ENCODE results near the gene GAS6. TPM values are rescaled to one million over a fixed set of nuclear protein-coding genes. Genes with fewer than 3 reads are reported as not detected.
A peak's percentile ranks its signal among the peaks of the same experiment; 100 is the strongest.

The GAS6 gene
- total RNA-seq, 4 donors from 2014 or later: 43.0 to 112 (median 68.5) TPM

GRCh38 chr13:113880651-113881611 lies 17.1 kb upstream of the GAS6 start:
- WGBS, 2 donors: 23 to 33% methylated on average over 5 to 7 of the region's 17 CpGs
- Histone ChIP-seq H3K36me3 (no peaks in the 10 kb centered on the region), H3K4me1 (peaks cover 22 to 46% (median 31%) of the 10 kb centered on the region in 3 donors), H3K9me3 (no peaks in the 10 kb centered on the region), H3K4me3 (no peak overlapping the region), H3K27ac (peak overlapping the region; percentile 65 to 82 (median 80)), H3K27me3 (no peaks in the 10 kb centered on the region)
- no peak for TF ChIP-seq POLR2A (IDR thresholded peaks at IDR 0.05)
- TF ChIP-seq, protein P1, sequence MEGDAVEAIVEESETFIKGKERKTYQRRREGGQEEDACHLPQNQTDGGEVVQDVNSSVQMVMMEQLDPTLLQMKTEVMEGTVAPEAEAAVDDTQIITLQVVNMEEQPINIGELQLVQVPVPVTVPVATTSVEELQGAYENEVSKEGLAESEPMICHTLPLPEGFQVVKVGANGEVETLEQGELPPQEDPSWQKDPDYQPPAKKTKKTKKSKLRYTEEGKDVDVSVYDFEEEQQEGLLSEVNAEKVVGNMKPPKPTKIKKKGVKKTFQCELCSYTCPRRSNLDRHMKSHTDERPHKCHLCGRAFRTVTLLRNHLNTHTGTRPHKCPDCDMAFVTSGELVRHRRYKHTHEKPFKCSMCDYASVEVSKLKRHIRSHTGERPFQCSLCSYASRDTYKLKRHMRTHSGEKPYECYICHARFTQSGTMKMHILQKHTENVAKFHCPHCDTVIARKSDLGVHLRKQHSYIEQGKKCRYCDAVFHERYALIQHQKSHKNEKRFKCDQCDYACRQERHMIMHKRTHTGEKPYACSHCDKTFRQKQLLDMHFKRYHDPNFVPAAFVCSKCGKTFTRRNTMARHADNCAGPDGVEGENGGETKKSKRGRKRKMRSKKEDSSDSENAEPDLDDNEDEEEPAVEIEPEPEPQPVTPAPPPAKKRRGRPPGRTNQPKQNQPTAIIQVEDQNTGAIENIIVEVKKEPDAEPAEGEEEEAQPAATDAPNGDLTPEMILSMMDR (IDR thresholded peaks at IDR 0.05): no peak
- no peak for DNase-seq
- intact Hi-C loops (cut with DNase I): no loop called here

GRCh38 chr13:113879494-113880360 lies 15.9 kb upstream of the GAS6 start:
- TF ChIP-seq, protein P1 (IDR thresholded peaks at IDR 0.05): no peak
- TF ChIP-seq POLR2A (IDR thresholded peaks at IDR 0.05): no peak
- 64 to 78% methylated on average over 10 of the region's 11 CpGs for WGBS, 2 donors
- intact Hi-C loops (cut with DNase I): no loop called here
- Histone ChIP-seq H3K4me3 (no peak overlapping the region), H3K27me3 (no peaks in the 10 kb centered on the region), H3K4me1 (peaks cover 22 to 46% (median 31%) of the 10 kb centered on the region in 3 donors), H3K27ac (peak overlapping the region in 3 of 4 donors; percentile 42 to 58 (median 47)), H3K36me3 (no peaks in the 10 kb centered on the region), H3K9me3 (no peaks in the 10 kb centered on the region)
- DNase-seq: no peak

GRCh38 chr13:113879017-113879416 lies 15.1 kb upstream of the GAS6 start:
- Histone ChIP-seq H3K4me1 (peaks cover 22 to 46% (median 31%) of the 10 kb centered on the region in 3 donors), H3K27me3 (no peaks in the 10 kb centered on the region), H3K9me3 (no peaks in the 10 kb centered on the region), H3K27ac (peak overlapping the region in 3 of 4 donors; percentile 7 to 47 (median 42)), H3K36me3 (no peaks in the 10 kb centered on the region), H3K4me3 (no peak overlapping the region)
- no peak for DNase-seq
- intact Hi-C loops (cut with DNase I): no loop called here
- TF ChIP-seq POLR2A (IDR thresholded peaks at IDR 0.05): no peak
- TF ChIP-seq, protein P1 (IDR thresholded peaks at IDR 0.05): no peak
- 75 to 83% methylated on average over 4 to 7 of the region's 7 CpGs for WGBS, 2 donors

DNA sequence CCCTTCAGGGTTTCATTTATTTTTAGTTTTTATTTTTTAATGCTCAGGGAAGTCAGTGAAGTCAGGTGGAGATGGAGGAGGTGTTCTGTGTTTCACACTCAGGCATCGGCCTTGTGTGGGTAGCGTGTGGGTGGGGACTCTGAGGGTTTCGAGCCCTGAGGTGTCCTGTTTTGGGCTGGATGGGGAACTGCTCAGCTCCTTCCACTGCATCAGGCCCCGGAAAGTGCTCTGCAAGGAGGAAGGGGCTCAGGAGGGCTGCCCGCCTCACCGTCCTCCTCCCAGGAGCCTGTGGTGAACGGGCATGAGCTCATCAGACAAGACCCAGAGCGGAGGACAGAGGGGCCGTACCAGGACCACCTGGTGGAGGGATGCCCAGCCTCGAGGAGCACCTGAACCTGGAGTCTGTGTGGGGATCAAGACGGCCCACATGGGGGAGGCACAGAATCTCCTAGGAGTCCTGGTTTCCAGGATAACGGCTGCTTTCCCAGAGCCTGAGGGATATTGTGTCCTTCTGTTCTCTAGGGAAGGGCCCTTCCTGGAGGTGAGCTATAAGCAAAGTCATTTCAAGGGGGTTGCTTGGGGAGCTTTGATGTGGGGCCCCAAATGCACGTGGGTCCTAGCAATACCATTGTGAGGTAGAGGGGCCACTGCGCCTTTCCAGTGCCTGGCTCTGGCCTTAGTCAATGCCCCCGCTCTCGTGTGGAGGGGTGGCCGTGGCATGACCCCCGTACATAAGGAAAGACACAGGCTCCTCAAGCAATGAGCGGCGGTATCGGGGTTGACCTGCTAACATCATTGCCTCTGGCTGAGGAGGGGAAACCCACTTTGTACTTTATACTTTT lies 13.5 kb upstream of the GAS6 start:
- Histone ChIP-seq H3K4me3 (no peak overlapping the region), H3K9me3 (no peaks in the 10 kb centered on the region), H3K36me3 (no peaks in the 10 kb centered on the region), H3K27me3 (no peaks in the 10 kb centered on the region), H3K4me1 (peaks cover 17 to 34% (median 22%) of the 10 kb centered on the region in 3 donors), H3K27ac (no peak overlapping the region)
- no peak for DNase-seq
- no peak for TF ChIP-seq POLR2A (IDR thresholded peaks at IDR 0.05)
- TF ChIP-seq, protein P1 (IDR thresholded peaks at IDR 0.05): no peak
- WGBS, 2 donors: 81 to 83% methylated on average over 8 to 11 of the region's 21 CpGs
- intact Hi-C loops (cut with DNase I): no loop called here
